HG03457 (cell line): Measurements from ENCODE around the gene C1orf74.

Experiments used
- ATAC-seq: cut with Tn5 transposase; IDR thresholded peaks from one replicate; pipeline ENCODE4 v1.9.1; 2021; ENCODE audit warnings: moderate number of reproducible peaks; ENCODE audit not compliant: unreplicated experiment

C1orf74 gene

DNA sequence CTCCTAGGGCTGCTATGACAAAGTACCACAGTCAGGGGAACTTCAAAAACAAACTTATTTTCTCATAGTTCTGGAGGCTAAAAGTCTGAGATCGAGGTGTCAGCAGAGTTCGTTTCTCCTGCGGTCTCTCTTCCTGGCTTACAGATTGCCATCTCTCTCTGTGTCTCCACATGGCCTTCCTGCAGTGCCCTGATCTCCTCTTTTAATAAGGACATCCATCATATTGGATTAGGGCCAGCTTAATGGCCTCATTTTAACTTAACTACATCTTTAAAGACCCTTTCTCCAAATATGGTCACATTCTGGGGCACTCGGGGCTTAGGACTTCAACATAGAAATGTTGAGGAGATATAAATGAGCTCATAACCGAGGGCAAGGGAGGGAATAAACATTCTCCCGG, 12.2 kb downstream of the C1orf74 start:
- no peak for ATAC-seq

- ATAC-seq = no peak
Measured at GRCh38 chr1:209770636-209771415, 13.5 kb downstream of the C1orf74 start.

- ATAC-seq = no peak
Measured at GRCh38 chr1:209769971-209770370, 14.4 kb downstream of the C1orf74 start.

- ATAC-seq = peak; percentile 70
Measured at GRCh38 chr1:209769171-209769904, 15.0 kb downstream of the C1orf74 start.

DNA sequence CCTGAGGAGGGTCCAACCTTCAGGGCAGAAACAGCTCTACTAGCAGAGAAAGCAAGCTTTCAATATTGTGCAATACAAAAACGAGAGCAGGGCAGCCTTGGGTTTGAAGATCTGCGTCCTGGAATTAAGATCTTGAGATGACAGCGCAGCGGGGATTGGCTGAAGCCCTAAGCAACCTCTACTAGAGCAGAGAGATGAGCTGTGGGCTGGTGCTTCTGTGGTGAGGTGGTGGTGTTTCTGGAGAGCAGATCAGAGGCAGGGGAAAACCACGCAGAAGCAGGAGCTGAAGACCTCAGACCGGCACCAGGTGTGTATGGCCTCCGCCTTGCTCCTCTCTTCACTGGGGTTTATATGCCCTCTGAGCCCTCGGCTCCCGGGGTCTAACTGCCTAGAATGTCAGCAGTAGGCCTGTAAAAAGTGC, 16.0 kb downstream of the C1orf74 start:
- peak; percentile 82 for ATAC-seq

GRCh38 chr1:209767706-209768105, 16.7 kb downstream of the C1orf74 start:
- no peak for ATAC-seq

DNA sequence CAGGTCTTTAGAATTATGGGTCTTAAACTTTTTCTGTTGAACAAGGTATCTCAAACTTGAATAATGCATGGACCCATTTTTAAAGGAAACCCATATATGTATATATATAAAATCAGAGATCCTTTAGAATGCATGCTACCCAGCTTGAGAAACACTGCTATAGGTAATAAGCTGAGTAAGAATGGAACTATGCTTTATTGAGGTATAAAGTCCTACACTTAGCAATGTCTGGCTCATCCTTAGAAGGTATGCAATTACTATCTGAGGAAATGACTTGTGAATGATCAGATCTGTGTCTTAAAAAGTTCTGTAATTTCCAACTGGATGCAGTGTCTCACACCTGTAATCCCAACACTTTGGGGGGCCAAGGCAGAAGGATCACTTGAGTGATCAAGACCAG, 17.3 kb downstream of the C1orf74 start:
- ATAC-seq = no peak

- no peak for ATAC-seq
Measured at GRCh38 chr1:209766051-209766450, 18.3 kb downstream of the C1orf74 start.

DNA sequence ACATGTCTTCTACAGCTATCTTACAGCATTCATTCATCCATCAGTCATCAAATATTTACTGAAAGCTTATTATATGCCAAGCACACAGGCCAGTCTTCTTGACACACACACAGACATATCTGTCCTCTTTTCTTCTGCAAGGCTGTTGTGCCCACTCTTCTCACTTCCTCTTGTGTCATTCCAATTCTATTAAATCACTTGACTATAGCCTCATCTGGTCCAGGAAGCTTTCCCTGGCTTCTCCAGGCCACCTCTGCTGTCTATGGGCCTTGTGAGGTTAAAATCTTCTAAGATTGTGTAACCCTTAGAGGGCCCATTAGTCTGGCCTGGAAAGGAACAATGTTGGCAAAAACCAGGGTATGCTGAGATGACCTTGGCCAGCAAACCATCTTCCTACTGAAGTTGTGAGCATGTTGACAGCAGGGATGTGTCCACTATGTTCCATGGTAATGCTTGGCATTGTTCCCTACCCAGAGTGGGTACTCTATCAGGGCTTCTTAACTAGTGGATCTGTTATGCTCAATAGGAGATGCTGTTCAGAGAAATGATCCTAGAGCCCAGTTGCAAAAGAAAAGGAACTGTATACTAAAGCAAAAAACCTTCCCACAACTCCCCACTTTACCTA, 23.2 kb downstream of the C1orf74 start:
- no peak for ATAC-seq

DNA sequence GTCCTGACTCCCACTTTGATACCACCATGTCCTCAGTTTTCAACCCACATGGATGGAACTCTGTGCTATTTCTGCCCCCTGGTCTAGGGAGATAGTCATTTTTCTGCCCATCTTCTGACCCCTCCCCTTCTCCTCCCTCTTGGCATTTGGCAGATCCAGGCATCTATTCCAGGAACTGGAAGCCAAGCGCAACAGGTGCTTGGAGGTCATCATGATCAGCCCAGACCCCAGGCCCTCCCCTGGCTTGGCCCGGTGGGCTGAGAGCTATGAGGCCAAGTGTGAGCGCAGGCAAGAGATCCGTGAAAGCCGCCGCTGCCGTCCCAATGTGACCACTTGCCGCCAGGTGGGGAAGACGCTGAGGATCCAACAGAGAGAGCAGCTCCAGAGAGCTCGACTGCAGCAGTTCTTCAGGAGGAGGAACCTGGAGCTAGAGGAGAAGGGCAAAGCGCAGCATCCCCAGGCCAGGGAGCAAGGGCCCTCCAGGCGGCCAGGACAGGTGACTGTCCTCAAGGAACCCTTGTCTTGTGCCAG, 24.5 kb downstream of the C1orf74 start:
- no peak for ATAC-seq

DNA sequence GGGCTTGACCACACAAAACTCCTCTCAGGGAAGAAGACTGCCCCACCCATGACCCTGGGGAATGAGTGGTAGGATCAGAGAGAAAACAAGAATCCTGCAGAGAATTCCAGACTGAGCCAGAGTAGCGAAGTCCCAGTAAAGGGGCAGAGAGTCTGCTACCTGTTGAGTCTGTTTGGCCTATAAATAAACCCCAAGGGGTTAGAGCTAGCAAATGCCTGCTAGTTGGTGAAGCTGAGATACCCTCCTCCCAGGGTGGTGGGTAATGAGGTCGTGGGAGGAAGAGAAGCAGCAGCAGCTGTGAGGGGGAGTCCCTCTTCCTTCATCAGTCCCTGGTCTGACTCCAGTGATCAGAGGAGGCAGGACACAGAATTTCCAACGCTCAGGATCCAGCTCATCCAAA, 26.0 kb downstream of the C1orf74 start:
- no peak for ATAC-seq

DNA sequence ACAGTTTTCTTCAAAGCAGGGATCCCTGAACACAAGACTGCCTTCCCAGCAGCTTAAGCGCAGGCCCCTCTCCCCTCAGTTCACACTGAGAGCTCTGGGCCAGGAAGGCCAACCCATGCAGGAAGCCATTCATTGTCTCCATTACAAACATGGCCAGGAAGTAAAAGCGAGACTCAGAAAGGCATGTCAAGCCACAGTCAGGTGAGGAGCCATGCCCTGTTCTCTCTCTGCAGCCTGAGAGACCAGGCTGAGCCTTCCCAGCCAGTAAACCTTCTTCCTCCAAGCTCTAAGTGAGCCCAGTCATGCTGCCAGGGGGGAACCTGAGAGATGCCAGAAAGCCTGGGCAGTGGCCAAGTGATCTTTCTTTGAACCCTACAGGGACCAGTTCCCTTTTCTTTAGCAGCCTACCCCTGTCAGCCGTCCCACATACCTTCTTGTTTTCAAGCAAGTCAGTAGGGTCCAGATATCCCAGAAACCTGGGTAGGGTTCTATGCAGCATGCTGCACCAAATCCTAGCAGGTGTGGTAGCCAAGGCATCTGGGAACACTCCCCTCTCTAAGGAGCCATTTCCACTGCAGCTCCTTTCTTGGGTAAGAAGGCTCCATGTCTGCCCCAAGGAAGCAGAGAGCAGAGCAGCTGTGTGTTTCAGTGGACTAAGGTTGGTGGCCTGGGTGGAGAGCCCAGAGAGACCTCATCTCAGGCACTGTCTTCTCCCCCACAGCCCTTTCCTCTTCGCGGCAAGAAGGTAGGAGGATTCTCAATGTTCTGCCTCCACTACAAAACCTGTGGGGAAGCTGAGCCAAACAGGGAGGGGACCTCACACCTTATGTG, 27.5 kb downstream of the C1orf74 start:
- ATAC-seq = peak; percentile 36

DNA sequence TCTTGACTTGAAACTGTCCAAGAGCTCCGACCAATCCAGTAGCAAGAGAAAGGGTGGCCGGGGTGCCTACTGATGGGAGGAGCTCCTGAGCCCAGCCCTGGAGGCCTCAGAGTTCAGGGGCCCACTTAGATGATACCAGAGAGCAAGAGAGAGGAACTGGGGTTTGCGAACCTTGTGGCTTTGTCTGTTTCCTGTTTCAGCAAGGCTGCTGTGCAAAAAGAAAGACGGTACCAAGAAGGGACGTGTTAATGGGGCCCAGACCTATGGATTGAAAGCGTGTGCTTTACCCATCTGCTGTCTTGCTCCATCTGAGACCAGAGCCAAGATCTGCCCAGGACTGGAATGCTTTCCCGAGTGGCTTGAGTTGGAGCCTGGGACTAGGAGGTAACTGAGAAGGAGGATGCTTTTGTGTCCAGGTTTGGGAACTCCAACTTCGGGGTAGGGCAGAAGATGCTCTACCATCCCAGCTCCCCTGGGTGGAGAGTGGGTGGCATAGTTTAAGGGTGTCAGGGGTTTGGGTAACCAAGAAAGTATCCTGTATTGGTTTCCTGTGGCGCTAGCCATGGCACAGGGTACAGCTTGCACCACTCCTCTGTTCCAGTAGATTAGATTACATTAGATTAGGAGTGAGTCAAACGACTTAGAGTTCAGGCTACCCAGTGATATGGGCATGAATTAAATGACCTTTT, 28.3 kb downstream of the C1orf74 start, which contains the start of gene TRAF3IP3:
Gene TRAF3IP3 (plus strand): TSS at position 128 of the 689 bp plus-strand sequence. CDS start 3,987 bp downstream, outside the sequence.
- peak; percentile 66 for ATAC-seq

GRCh38 chr1:209755256-209755655, 29.1 kb downstream of the C1orf74 start:
- no peak for ATAC-seq

DNA sequence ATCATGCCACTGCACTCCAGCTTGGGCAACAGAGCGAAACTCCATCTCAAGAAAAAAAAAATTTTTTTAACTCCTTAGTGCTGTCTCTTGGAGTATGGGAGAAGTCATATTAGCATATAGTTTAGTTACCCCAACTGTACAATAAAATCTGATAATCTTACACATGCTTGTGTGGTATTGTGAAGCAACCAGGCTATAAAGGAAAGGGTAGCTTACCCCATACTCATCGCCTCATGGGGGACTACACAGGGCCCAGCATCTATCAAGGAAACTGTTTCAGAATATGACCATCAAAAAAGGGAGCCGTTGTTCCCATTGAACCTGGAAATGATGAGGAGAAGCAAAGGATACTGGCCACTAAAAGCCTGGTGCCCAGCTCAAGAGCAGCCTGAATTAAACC, 31.5 kb downstream of the C1orf74 start:
- no peak for ATAC-seq

GRCh38 chr1:209751627-209752231, 32.6 kb downstream of the C1orf74 start:
- peak; percentile 41 for ATAC-seq

GRCh38 chr1:209749670-209750323, 34.6 kb downstream of the C1orf74 start:
- ATAC-seq = no peak

DNA sequence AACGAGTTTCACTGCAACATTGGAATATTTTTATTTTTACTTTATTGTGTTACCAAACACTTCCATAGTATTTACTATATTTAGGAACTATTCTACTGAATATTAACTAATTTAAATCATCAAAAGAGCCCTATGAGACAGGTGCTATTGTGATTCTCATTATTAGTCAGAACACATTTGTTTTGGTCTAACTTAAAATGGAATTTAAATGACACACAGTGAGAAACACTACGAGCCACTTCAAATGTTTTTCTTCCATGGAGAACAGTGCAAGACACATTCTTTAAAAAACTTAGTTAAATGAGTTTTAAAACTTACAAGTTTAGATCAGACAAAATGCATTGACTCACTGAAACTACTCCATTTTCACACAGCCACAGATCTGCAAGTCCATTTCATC, 35.2 kb downstream of the C1orf74 start:
- no peak for ATAC-seq

GRCh38 chr1:209748620-209749019, 35.7 kb downstream of the C1orf74 start:
- no peak for ATAC-seq
